Amygdala (tissue), 56 donors: ENCODE data around the gene LMF2.
"Not testable (repeated sequence)": the region's sequence is repeated elsewhere in the genome, so short reads cannot be mapped to it uniquely, and the experiment has no call there.

Source experiments
- DNase-seq, 56 donors: peaks; one replicate each; lab custom pipeline; 2025; lab: John Stamatoyannopoulos, UW

The LMF2 gene

GRCh38 chr22:50507421-50507990 is at the start of gene LMF2:
Gene LMF2 (minus strand): TSS chr22:50507702. CDS start chr22:50507675, 27 bp downstream.
- DNase-seq, result peak in 30 of 56 donors; percentile 87 to 100 (median 99)

- peak in 1 of 56 donors; percentile 12 for DNase-seq
These were observed 49.2 kb upstream of the LMF2 start for GRCh38 chr22:50556703-50557102.

DNA sequence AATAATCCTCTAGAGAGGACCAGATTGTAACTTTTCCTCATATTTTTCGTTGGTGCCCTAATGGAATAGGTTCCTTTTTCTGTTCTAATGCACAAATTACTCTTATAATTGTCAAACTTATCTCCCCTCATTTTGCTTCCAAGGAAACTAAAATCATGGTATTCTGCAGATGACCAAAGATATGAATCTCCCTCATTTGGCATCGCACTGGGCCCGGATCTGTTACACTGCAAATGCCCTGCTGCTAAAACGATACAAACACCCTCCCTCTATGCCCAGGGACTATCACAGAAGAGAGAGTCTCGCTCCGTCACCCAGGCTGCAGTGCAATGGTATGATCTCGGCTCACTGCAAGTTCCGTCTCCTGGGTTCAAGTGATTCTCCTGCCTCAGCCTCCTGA is 45.8 kb upstream of the LMF2 start:
- no peak for DNase-seq

GRCh38 chr22:50551160-50551752 is 43.8 kb upstream of the LMF2 start:
- DNase-seq, result no peak

DNA sequence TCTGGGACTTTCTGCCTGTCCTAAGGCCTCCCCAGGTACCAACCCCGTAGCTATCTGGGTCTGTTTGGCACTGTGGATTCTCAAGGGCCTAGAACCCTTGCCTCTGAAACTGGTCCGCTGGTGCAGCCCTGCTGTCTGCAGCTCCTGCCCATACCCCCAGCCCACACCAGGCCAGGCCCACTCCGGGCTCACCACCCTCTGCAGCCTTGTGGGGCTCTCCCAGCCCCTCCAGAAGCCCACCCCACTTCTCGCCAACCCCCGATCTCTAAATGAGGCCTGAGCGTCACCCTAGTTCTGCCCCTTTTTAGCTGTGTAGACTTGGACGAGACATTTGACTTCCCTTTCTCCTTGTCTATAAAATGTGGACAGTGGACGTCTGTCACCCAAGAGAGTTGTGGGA is 42.9 kb upstream of the LMF2 start:
- DNase-seq, result no peak

DNA sequence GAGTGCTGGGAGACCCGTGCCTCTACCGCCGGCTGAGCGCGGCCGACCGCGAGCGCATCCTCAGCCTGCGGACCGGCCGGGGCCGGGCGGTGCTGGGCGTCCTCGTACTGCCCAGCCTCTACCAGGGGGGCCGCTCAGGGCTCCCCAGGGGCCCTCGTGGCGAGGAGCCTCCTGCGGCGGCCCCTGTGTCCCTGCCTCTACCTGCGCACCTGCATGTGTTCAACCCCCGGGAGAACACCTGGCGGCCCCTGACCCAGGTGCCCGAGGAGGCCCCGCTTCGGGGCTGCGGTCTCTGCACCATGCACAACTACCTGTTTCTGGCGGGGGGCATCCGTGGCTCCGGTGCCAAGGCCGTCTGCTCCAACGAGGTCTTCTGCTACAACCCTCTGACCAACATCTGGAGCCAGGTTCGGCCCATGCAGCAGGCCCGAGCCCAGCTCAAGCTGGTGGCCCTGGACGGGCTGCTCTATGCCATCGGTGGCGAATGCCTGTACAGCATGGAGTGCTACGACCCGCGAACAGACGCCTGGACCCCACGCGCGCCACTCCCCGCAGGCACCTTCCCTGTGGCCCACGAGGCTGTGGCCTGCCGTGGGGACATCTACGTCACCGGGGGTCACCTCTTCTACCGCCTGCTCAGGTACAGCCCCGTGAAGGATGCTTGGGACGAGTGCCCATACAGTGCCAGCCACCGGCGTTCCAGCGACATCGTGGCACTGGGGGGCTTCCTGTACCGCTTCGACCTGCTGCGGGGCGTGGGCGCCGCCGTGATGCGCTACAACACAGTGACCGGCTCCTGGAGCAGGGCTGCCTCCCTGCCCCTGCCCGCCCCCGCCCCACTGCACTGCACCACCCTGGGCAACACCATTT is 41.7 kb upstream of the LMF2 start:
- no peak for DNase-seq

DNA sequence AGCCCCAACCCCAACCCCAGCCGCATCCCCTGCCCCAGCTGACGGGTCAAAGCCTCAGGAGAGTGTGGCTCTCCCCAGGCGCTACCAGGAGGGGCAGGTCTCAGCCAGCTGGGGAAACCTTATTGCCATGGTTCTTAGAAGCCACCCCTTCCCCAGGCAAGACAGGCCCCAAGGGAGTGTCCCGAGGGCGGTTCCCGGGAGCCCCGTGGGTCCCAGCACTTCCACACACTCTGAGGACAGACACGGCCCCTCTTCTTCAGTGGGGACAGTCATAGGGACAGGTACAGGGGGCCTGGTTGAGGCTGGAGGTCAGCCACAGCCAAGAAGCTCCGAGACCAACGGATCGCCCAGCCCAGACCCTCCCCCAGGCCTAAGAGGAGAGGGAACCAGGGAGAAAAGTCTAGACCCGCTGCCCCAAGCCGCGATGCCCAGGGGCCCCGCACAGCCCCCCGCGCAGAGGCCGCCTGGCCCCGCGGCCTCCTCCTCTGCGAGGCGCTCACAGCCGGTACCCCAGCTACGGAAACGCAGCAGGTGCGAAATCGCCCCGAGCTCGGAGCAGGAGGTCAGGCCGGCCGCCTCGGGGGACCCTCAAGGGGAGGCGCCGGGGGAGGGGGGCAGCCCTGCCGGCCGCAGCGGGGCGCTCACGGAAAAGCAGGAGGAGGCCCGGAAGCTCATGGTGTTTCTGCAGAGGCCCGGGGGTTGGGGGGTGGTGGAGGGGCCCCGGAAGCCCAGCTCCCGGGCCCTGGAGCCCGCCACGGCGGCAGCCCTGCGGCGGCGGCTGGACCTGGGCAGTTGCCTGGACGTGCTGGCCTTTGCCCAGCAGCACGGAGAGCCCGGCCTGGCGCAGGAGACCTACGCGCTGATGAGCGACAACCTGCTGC is 40.8 kb upstream of the LMF2 start:
- no peak for DNase-seq

GRCh38 chr22:50547263-50547985 is 39.9 kb upstream of the LMF2 start:
- DNase-seq, result no peak

DNA sequence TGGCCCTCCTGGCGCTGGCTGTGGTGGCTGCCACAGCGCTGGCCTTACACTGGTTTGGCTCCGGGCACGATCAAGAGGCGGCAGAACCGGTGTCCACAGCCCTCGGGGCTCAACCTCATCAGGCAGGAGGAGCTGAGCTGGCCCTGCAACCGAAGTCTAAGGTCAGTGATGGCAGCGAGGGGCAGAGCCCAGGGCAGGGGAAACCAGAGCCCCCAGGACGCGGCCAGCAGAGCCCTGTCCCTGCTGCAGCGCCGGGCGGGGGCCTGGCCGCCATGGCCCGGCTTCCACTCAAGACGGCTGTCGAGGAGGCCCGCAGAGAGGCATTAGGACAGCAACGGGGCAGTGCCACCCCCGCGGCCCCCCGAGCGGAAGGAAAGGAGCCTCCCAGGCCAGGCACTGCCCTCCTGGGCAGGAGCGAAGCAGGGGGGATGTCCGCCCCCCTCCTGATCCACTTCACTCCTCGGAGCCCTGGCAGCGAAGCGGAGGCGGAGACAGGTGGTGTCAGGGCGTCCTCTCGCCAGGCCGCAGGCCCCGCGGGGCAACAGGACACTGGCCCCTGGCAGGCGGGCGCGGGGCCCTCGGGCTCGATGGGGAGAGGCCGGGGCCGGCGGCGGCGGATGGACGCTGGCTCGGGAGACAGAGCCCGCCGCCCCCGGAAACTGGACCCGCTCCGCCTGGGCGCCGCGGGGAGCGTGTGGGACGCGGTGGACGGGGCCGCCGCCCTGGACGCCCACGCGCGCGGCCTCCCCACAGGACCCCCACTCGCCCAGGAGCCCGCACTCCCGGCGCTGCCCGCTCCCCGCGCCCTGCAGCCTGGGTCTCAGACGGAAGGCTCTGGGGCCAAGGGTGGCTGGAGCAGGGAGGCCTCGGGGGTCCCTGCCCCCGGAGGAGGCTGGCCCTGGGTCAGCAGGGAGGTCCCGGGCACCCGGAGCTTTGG is 39.1 kb upstream of the LMF2 start:
- DNase-seq, result no peak

DNA sequence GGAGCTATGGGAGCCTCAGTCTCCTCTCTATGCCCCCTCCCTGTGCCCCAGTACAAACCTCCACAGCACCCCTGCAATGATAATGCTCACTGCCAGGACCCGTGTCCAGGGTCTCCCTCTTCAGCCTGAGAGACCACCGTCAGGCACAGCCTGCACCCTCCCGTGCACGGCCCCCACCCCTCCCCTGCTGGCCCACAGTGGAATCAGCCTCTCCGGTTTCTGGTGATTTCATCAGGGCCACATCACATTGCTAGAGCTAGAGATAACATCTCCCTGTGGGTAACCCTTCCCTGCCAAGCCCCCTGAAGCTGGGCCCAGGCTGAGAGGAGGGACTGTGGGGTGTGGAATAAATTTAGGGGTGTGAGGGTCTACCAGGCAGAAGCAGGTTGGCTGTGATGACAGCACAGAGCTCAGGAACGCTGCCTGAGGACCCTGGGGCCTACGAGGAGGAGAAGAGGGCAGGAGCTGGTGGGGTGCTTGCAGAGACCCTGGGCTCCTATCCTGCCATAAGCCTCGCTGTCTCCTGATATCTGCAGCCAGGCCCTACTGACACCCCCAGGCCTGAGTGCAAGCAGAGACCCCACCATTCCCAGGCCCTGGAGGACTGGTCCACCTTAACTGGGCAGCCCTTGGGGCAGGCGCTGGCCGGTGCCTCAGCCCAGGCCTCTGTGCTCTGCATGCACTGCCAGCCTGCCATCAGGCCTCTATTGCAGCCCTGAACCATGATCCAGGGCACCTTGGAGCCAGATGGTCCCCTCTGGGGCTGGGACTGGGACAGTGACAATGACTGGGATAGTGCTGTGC is 38.2 kb upstream of the LMF2 start, which contains the start of gene KLHDC7B:
Gene KLHDC7B (plus strand): TSS at position 378 of the 804 bp plus-strand sequence. CDS start 345 bp downstream, at position 723.
- no peak for DNase-seq

- no peak for DNase-seq
These were observed 37.3 kb upstream of the LMF2 start for GRCh38 chr22:50544746-50545253.

GRCh38 chr22:50544078-50544745 is 36.7 kb upstream of the LMF2 start:
- peak in 17 of 56 donors; percentile 17 to 71 (median 45) for DNase-seq

- no peak for DNase-seq
These were observed 35.0 kb upstream of the LMF2 start for GRCh38 chr22:50542416-50542927.

DNA sequence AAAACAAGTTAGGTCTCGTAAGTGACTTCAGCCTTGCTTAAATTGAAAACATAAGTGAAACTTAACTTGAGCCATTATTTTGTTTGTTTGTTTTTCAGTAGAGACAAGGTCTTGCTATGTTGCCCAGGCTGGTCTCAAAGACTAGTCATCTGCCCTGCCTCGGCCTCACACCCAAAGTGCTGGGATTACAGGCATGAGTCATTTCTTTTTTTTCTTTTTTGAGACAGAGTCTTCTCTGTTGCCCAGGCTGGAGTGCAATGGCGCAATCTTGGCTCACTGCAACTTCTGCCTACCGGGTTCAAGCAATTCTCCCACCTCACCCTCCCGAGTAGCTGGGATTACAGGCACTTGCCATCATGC is 34.1 kb upstream of the LMF2 start:
- DNase-seq, result not testable (repeated sequence)

- no peak for DNase-seq
These were observed 32.9 kb upstream of the LMF2 start for GRCh38 chr22:50540381-50540780.

GRCh38 chr22:50537765-50538164 is 30.3 kb upstream of the LMF2 start:
- no peak for DNase-seq

DNA sequence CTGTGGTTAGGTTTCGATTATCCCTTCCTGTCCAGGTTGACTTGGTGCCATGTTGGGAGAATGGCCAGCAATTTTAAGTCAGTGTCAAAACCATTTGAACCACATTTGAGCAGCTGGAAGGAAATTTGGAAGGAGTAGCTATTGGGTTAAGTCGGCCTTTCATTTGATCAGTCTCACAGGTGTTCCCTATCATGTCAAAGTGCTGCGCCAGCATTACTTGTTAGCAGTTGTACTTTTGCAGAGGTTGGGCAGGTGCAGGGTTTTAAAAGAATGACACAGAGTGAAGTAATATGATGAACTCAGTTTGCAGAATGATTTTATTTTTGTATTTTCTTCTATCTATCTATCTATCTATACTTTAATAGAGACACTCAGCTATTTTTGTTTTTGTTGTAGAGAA is 28.7 kb upstream of the LMF2 start:
- DNase-seq, result no peak
